Karpas-422 (cell line): ENCODE data around the gene MPND. TPM values are rescaled to one million over a fixed set of nuclear protein-coding genes. Genes with fewer than 3 reads are reported as not detected.

ENCODE experiments used
- total RNA-seq: library from RNA; depleted of rRNA; stranded (reverse); fragments of >200 nt; shearing (Covaris generic); gene quantifications from 2 replicates; pipeline ENCODE4 v1.2.3, GENCODE V29; 2014; ENCODE audit warnings: low replicate concordance; rRNA removed

MPND gene
- total RNA-seq, 1 experiment from 2014 or later: 5.3 TPM

Other genes starting within 250 kb of the MPND start
- gene MAP2K2, start 219.4 kb upstream of the MPND start, total RNA-seq: 106 and 270 TPM in 2 replicates
- not detected in 2 replicates for gene CREB3L3, start 189.9 kb upstream of the MPND start, total RNA-seq
- gene SIRT6, start 161.0 kb upstream of the MPND start, total RNA-seq: 23.0 and 40.3 TPM in 2 replicates
- gene ANKRD24, start 160.9 kb upstream of the MPND start, total RNA-seq: 0.71 and 1.1 TPM in 2 replicates
- not detected in 2 replicates for gene EBI3, start 114.0 kb upstream of the MPND start, total RNA-seq
- gene YJU2, start 96.5 kb upstream of the MPND start, total RNA-seq: 5.6 and 16.7 TPM in 2 replicates
- gene SHD, start 64.3 kb upstream of the MPND start, total RNA-seq: 0.61 TPM in 1 of 2 replicates, not detected in the other
- gene TMIGD2, start 41.2 kb upstream of the MPND start, total RNA-seq: not detected in 2 replicates
- gene FSD1, start 39.0 kb upstream of the MPND start, total RNA-seq: not detected in 2 replicates
- 0.43 and 0.86 TPM in 2 replicates for gene STAP2, start 4.7 kb upstream of the MPND start, total RNA-seq
- 12.8 and 13.4 TPM in 2 replicates for gene SH3GL1, start 57.0 kb downstream of the MPND start, total RNA-seq
- gene CHAF1A, start 59.1 kb downstream of the MPND start, total RNA-seq: 7.8 and 50.7 TPM in 2 replicates
- gene UBXN6, start 114.2 kb downstream of the MPND start, total RNA-seq: 90.9 and 112 TPM in 2 replicates
- 49.9 and 81.2 TPM in 2 replicates for gene HDGFL2, start 128.7 kb downstream of the MPND start, total RNA-seq
- not detected in 2 replicates for gene PLIN4, start 174.9 kb downstream of the MPND start, total RNA-seq
- not detected in 2 replicates for gene PLIN5, start 191.7 kb downstream of the MPND start, total RNA-seq
- gene LRG1, start 196.5 kb downstream of the MPND start, total RNA-seq: 0.11 and 0.14 TPM in 2 replicates
- not detected in 2 replicates for gene SEMA6B, start 216.1 kb downstream of the MPND start, total RNA-seq